ENCODE measurements around the gene LY6G5C. TPM values are rescaled to one million over a fixed set of nuclear protein-coding genes. Genes with fewer than 3 reads are reported as not detected.

The LY6G5C gene
- total RNA-seq, 1 donor from 2014 or later: 5.3 TPM

DNA sequence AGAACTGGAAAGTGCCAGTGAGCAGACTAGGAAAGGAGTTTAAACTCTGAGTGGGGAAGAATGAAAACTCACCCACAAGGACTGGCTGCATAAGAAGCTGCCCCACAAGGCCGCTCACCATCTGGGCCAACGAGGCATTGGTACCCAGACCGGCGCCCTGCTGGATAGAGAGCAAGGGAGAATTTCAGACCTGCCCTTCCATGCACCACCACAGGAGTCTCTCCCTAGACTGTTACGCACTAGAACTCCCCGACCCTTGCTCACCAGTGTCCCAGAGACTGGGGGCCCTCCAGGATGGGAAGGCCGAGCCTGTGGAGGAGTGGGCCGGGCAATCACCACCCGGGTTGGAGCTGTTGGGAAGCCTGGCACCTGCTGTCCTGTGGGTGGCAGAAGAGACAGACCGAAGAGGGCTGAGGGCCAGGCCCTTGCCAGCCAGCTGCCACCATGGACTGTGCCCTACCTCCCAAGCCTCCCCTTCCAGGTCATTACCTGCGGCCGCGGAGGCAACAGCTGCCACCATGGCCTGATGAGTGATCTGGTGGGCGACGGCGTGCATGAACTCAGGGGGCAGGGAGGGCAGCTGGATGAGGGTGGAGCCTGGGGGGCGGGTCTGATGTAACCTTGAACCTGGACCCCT lies 36.9 kb downstream of the LY6G5C start:
- DNase-seq (ENCODE audit: low spot score in 2 of 2) (no peak), FAIRE-seq (no peak)

DNA sequence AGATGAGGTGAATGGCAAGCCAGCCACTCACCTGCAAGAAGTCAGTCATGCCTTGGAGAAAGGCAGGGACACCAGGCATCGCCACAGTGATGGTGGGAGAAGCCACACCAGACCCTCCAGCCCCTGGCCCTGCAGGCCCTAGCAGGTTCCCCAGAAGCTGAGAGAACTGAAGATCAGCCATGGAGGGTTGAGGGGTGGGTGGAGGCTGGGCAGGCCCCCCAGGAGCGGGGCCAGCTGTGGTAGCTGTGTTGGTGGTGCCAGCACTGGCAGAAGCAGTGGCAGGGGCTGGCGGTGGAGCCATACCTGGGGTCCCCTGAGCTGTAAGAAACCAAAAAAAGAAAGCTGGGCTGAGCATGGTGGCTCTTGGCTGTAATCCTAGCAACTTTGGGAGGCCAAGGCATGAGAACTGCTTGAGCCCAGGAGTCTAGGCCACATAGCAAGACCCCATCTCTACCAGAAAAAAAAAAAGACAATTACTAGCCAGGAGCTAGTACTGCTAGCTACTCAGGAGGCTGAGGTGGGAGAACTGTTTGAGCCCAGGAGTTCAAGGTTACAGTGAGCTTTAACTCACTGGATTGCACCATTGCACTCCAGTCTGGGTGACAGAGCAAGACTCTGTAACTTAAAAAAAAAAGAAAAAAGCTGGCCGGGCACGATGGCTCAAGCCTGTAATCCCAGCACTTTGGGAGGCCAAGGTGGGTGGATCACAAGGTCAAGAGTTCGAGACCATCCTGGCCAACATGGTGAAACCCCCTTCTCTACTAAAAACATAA lies 37.9 kb downstream of the LY6G5C start:
- DNase-seq (ENCODE audit: low spot score in 2 of 2) (no peak), FAIRE-seq (no peak)

DNA sequence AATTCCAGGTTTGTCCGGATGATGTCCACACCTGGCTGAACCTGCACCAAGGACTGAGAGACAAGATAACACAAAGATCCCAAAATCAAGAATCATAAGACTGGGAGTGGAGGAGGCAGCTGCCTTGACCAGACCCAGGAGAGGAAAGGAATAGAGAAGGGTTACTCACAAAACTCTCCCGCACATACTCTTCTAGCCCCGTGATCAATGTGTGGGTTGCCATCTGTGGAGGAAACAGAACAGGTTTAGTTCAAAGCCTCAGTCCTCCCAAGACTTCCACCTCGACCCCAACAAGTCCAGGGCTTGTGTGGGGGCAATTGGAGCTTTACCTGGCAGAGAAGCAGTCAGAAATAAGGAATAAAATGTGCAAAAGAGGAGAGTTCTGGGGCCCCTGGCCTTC lies 39.5 kb downstream of the LY6G5C start:
- FAIRE-seq (no peak), DNase-seq (ENCODE audit: low spot score in 2 of 2) (no peak)

DNA sequence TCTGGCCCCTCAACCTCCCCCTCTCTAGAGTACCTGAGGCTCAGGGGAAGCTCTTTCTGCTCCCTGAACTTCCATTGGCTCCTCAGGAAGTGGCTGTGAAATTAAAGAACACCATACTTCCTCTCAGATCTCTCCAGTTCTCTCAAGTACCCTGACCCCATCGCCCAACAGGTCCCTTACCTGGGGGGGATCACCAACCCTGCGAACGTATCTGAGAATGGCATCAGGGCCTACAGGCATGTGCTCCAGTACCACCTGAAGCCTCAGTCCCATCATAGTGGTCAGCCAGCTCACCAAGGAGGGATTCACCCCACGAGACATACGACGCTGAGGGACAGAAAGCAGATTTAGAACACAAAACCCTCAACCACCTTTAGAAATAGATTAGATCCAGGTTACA lies 40.3 kb downstream of the LY6G5C start:
- no peak for FAIRE-seq
- DNase-seq (ENCODE audit: low spot score in 2 of 2): no peak

DNA sequence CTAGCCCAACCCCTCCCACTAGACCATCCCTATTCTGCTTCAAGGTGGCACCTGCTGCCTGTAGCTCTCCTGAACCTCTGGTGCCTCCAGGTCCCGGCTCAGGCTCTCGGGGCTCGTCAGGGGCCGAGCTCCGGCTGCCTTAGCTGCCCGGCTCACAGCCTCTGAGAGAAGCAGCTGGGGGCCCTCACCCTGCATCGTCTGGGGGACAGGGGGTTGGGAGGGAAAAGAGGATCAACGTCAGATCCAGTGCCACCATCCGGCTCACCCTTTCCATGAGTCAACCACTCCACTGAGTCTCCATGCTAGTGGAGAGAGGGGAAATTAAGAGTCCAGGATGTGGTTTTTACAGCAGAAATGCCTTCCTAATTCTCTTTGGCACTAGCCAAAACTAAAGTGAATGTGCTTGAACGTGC lies 41.4 kb downstream of the LY6G5C start:
- FAIRE-seq: no peak
- no peak for DNase-seq (ENCODE audit: low spot score in 2 of 2)

DNA sequence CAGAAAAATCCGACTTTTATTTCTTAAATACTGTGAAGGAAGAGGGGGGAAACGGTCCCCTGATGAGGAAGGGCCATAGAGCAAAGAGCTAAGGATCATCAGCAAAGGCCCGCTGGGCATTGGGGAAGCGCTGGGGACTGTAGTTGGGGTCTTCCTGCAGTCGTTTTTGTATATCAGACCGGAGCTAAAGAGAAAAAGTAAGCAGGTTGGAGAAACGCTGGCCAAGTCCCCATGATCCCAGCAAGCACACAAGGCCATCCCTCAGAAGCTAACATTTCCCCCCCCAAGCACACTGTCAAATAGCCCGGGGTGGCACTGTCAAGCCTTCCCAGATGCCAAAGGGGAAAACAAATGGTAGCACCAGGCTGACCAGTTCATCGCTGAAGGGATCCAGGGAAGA lies 41.8 kb downstream of the LY6G5C start:
- DNase-seq (ENCODE audit: low spot score in 2 of 2) (no peak), FAIRE-seq (no peak)

DNA sequence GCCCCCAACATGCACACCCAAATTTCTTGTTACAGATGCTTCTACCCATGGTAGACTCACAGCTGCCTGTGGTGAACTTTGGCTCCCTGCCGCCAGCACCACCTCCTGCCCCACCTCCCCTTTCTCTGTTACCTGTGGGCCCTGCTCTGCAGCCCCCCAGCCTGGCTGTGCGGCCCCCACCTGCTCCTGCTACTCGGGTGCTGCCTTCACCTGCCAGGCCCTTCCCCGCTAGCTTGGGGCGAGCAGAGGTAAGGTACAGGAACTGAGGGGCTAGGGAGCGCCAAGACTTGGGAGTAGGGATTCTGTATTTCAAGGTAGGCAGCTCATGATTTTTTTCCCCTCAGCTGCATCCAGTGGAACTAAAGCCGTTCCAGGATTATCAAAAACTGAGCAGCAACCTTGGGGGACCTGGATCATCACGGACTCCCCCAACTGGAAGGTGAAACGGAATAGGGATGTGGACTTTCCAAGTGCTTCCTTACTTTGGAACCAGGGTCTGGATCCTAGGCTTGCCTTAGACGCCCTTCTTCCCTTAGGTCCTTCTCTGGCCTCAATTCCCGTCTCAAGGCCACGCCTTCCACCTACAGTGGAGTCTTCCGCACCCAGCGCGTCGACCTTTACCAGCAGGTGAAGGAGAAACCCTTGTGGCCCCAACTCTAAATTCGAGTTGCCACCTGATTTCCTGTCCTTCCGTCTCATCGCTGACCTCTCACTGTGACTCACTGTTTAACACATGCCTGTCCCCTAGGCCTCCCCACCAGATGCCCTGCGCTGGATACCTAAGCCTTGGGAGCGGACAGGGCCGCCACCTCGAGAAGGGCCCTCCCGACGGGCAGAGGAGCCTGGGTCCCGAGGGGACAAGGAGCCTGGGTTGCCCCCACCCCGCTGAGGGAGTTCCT lies 43.9 kb downstream of the LY6G5C start:
- DNase-seq (ENCODE audit: low spot score in 2 of 2) (no peak), FAIRE-seq (no peak)

DNA sequence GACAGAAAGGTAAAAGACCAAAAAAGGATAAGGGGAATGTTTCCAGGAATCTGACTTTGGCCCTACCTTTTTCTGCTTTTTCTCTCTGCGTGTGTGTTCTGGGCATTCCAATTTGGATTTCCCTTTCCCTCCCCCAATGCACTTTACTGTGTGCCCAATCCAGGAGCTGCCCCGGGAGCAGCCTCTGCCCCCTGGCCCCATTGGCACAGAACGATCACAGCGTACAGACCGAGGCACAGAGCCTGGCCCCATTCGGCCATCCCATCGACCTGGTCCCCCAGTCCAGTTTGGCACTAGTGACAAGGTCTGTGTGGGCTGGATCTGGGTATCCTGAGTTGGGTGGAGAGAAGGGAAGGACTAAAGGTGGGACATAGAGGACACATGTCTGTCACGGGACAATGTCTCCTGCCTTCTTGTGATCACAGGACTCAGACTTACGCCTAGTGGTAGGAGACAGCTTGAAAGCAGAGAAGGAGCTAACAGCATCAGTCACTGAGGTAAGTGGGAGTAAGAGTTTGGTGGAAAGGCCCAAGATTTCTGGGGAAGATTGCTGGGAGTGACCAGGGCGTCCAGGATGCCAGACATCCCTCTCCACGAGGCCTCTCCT lies 45.8 kb downstream of the LY6G5C start:
- FAIRE-seq (no peak), DNase-seq (ENCODE audit: low spot score in 2 of 2) (no peak)

DNA sequence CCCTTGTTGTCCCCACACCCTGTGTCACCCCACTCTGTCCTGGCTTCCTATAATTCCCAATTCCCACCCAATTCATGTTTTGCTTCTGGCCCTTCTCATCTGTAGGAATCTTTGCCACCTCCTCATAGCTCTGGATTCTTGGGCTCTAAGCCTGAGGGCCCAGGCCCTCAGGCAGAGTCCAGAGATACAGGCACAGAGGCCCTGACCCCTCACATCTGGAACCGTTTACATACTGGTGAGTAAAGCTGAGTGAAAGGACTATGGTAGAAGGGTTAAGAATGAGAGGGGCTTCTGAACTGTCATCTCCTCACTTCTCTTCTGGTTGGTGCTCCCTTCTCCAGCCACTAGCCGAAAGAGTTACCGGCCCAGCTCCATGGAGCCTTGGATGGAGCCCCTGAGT lies 46.7 kb downstream of the LY6G5C start:
- no peak for FAIRE-seq
- no peak for DNase-seq (ENCODE audit: low spot score in 2 of 2)

DNA sequence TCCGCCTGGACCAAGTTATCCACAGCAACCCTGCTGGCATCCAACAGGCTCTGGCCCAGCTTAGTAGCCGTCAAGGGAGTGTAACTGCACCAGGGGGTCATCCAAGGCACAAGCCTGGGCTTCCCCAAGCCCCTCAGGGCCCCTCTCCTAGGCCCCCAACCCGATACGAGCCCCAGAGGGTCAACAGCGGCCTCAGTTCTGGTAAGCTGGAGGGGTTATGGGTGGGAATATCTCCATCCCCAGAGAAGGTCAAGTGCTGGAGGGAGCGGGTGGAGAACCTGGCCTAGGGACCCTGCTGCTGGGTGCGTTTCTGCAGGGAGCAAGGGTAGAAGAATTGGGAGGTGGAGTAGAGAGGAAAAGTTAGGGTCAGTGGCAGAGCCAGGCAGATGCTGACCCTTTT lies 47.4 kb downstream of the LY6G5C start:
- DNase-seq (ENCODE audit: low spot score in 2 of 2): no peak
- no peak for FAIRE-seq

DNA sequence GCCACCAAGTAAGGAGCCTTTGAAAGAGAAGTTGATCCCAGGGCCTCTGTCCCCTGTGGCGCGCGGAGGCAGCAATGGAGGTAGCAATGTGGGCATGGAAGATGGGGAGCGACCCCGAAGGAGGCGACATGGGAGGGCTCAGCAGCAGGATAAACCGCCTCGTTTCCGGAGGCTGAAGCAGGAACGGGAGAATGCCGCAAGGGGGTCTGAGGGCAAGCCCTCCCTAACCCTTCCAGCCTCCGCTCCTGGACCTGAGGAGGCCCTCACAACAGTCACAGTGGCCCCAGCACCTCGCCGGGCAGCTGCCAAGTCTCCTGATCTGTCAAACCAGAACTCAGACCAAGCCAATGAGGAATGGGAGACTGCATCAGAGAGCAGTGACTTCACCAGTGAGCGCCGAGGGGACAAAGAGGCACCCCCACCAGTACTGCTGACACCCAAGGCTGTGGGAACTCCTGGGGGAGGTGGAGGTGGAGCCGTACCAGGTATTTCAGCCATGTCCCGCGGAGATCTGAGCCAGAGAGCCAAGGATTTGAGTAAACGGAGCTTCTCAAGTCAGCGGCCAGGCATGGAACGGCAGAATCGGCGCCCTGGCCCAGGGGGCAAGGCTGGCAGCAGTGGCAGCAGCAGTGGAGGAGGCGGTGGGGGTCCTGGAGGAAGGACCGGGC lies 48.5 kb downstream of the LY6G5C start:
- FAIRE-seq (no peak), DNase-seq (ENCODE audit: low spot score in 2 of 2) (no peak)

DNA sequence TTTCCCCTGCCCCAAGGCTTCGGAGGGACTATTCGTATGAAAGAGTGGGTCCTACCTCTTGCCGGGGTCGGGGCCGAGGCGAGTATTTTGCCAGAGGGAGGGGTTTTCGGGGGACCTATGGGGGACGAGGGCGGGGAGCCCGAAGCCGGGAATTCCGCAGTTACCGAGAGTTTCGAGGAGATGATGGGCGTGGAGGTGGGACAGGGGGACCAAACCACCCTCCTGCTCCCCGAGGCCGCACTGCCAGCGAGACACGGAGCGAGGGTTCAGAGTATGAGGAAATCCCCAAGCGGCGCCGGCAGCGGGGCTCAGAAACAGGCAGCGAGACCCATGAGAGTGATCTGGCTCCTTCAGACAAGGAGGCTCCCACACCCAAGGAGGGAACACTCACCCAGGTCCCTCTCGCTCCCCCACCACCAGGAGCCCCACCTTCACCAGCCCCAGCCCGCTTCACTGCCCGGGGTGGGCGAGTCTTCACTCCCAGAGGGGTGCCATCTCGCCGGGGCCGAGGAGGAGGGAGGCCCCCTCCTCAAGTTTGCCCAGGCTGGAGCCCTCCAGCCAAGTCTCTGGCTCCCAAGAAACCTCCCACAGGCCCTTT lies 49.1 kb downstream of the LY6G5C start:
- FAIRE-seq (no peak), DNase-seq (ENCODE audit: low spot score in 2 of 2) (no peak)

DNA sequence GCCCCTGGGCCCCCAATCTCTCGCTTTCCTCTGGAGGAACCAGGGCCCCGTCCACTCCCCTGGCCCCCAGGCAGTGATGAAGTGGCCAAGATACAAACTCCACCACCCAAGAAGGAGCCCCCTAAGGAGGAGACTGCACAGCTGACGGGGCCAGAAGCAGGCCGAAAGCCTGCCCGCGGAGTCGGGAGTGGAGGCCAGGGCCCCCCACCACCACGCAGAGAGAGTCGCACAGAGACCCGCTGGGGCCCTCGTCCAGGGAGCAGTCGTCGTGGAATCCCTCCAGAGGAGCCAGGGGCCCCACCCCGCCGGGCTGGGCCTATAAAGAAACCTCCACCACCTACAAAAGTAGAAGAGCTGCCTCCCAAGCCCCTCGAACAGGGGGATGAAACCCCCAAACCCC lies 49.7 kb downstream of the LY6G5C start:
- FAIRE-seq (no peak), DNase-seq (ENCODE audit: low spot score in 2 of 2) (no peak)

DNA sequence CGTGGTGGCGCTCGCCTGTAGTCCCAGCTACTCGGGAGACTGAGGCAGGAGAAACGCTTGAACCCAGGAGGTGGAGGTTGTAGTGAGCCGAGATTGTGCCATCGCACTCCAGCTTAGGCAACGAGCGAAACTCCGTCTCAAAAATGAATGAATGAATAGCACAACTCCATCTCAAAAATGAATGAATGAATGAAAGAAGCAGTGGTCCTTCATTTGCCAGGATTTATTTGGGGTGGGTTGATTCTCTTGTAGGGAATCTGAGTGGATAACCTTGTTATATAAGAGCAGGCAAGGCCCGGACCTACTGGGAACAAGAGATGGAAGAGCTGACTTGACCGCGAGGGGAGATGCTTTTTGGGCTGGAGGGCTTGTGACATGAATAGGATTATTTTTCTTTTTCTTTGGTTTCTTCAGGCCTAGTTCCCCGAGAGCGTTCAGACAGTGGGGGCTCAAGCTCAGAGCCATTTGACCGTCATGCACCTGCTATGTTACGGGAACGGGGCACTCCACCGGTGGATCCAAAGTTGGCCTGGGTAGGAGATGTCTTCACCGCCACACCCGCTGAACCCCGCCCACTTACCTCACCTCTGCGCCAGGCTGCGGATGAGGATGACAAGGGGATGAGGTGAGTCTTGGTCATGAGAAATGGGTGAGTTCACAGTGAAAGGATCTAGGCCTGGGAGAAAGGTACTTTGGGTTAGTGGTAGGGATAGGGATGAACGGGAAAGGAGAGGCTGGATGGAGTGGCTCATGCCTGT lies 50.5 kb downstream of the LY6G5C start:
- no peak for FAIRE-seq
- DNase-seq (ENCODE audit: low spot score in 2 of 2): no peak

DNA sequence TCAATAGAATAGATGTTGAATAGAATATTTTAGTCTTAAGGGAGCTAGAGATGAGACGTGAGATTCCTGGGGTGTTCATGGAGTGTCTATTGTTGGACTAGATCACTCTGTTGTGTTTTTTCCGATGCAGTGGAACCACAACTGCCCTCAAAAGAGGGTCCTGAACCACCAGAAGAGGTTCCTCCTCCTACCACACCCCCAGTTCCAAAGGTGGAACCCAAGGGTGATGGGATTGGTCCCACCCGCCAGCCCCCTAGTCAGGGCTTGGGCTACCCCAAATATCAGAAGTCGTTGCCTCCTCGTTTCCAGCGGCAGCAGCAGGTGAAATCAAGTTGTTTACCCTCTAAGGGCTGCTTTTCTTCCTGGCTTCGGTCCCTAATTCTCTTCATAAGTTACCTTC lies 51.9 kb downstream of the LY6G5C start:
- no peak for FAIRE-seq
- no peak for DNase-seq (ENCODE audit: low spot score in 2 of 2)

DNA sequence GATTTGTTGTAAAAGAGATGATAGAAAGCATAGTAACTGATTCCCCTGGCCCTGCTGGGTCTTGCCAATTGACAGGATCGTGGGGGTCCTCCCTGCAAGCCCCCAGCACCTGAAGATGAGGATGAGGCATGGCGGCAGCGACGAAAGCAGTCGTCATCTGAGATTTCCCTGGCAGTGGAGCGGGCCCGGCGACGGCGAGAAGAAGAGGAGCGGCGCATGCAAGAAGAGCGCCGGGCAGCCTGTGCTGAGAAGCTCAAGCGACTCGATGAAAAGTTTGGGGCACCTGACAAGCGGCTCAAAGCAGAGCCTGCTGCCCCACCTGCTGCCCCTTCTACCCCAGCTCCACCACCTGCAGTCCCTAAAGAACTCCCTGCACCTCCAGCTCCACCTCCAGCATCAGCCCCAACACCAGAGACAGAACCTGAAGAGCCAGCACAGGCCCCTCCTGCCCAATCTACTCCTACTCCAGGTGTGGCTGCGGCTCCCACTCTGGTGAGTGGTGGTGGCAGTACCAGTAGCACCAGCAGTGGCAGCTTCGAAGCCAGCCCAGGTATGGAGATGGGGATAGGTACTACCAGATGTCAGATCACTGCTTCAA lies 53.1 kb downstream of the LY6G5C start:
- DNase-seq (ENCODE audit: low spot score in 2 of 2): no peak
- FAIRE-seq: no peak

DNA sequence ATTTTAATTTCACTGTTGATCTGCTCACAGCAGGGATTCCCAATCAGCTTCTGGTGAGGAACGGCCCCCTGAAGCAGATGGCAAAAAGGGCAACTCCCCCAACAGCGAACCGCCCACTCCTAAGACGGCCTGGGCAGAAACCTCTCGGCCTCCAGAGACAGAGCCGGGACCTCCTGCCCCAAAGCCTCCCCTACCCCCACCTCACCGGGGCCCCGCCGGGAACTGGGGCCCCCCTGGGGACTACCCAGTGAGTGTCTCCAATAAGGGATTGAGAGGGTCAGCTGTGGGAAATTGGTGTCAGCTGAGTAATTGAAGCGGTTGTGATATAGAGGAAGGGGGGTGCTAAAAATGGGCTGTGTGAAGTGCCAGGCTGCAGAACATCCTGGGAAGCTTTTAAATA lies 53.9 kb downstream of the LY6G5C start:
- no peak for DNase-seq (ENCODE audit: low spot score in 2 of 2)
- FAIRE-seq: no peak
